HT1080 (cell line): Measurements from ENCODE around the gene IFIT1B. TPM values are rescaled to one million over a fixed set of nuclear protein-coding genes. Genes with fewer than 3 reads are reported as not detected.
"Not testable (repeated sequence)": the region's sequence is repeated elsewhere in the genome, so short reads cannot be mapped to it uniquely, and the experiment has no call there.

Source experiments
- DNase-seq: peaks from one replicate; pipeline ENCODE4 v3.0.0-alpha.2; 2015; ENCODE audit warnings: low read depth
- total RNA-seq: library from RNA; depleted of rRNA; stranded (reverse); fragments of >200 nt; shearing (Covaris generic); gene quantifications from 2 replicates; pipeline ENCODE4 v1.2.3, GENCODE V29; 2014; rRNA removed

The IFIT1B gene
- total RNA-seq, 1 experiment from 2014 or later: not detected

- not testable (repeated sequence) for DNase-seq
Measured at GRCh38 chr10:89409282-89409681, 31.4 kb downstream of the IFIT1B start.

GRCh38 chr10:89410551-89410950 is 32.7 kb downstream of the IFIT1B start:
- DNase-seq: not testable (repeated sequence)

GRCh38 chr10:89411135-89411534 is 33.3 kb downstream of the IFIT1B start:
- DNase-seq: not testable (repeated sequence)

- not testable (repeated sequence) for DNase-seq
Measured at GRCh38 chr10:89412276-89412675, 34.4 kb downstream of the IFIT1B start.

- DNase-seq: no peak
Measured at GRCh38 chr10:89413398-89413912, 35.6 kb downstream of the IFIT1B start.

- peak; percentile 74 for DNase-seq
Measured at GRCh38 chr10:89414146-89414878, 36.5 kb downstream of the IFIT1B start, which contains the start of gene IFIT5. Gene IFIT5 (plus strand): TSS chr10:89414568. CDS start chr10:89414799, 231 bp downstream.

GRCh38 chr10:89414879-89415821 is 37.3 kb downstream of the IFIT1B start:
- DNase-seq: peak; percentile 51

- no peak for DNase-seq
Measured at GRCh38 chr10:89416465-89416864, 38.6 kb downstream of the IFIT1B start.

- no peak for DNase-seq
Measured at GRCh38 chr10:89419548-89419947, 41.7 kb downstream of the IFIT1B start.

GRCh38 chr10:89421018-89421476 is 43.2 kb downstream of the IFIT1B start:
- DNase-seq: no peak

- no peak for DNase-seq
Measured at GRCh38 chr10:89425000-89425399, 47.1 kb downstream of the IFIT1B start.

GRCh38 chr10:89426230-89426868 is 48.5 kb downstream of the IFIT1B start:
- peak; percentile 58 for DNase-seq

- DNase-seq: peak; percentile 76
Measured at GRCh38 chr10:89427629-89428028, 49.8 kb downstream of the IFIT1B start.

- DNase-seq: no peak
Measured at GRCh38 chr10:89428877-89429276, 51.0 kb downstream of the IFIT1B start.

- DNase-seq: peak; percentile 56
Measured at GRCh38 chr10:89431977-89432376, 54.1 kb downstream of the IFIT1B start.

Other genes starting within 250 kb of the IFIT1B start
- not detected in 2 replicates for gene CH25H, start 170.7 kb upstream of the IFIT1B start, total RNA-seq
- gene LIPA, start 126.3 kb upstream of the IFIT1B start, total RNA-seq: 17.4 and 18.7 TPM in 2 replicates
- gene IFIT2, start 76.0 kb upstream of the IFIT1B start, total RNA-seq: 0.53 and 0.92 TPM in 2 replicates
- gene IFIT3, start 50.1 kb upstream of the IFIT1B start, total RNA-seq: 5.4 and 5.9 TPM in 2 replicates
- gene IFIT1, start 14.6 kb downstream of the IFIT1B start, total RNA-seq: 3.2 and 3.5 TPM in 2 replicates
- gene IFIT5, start 36.5 kb downstream of the IFIT1B start, total RNA-seq: 12.2 and 12.4 TPM in 2 replicates
- 0.20 and 0.26 TPM in 2 replicates for gene SLC16A12, start 157.5 kb downstream of the IFIT1B start, total RNA-seq